ENCODE results near the gene SEMA7A. TPM values are rescaled to one million over a fixed set of nuclear protein-coding genes. Genes with fewer than 3 reads are reported as not detected.

SEMA7A gene
- total and polyA plus RNA-seq, 9 of the 15 experiments (the other 6 are each of a cell fraction or from before 2014, with no cell fraction given): 0.04 to 8.2 (median 5.4) TPM; not detected in 1

- no peak for TF ChIP-seq ZNF318 (IDR thresholded peaks at IDR 0.05; ENCODE audit: borderline replicate concordance in 1 of 2, low read depth in 1 of 2)
- no peak for TF ChIP-seq BCOR (IDR thresholded peaks at IDR 0.05)
- no peak for TF ChIP-seq ARNT (IDR thresholded peaks at IDR 0.05)
- no peak for TF ChIP-seq ZNF511 (CRISPR knock-in tag; IDR thresholded peaks at IDR 0.05)
- TF ChIP-seq BACH1 (tag; IDR thresholded peaks at IDR 0.05): no peak
- no peak for TF ChIP-seq NFE2L1 (tag; IDR thresholded peaks at IDR 0.05; ENCODE audit: borderline replicate concordance, low read depth)
- TF ChIP-seq MCM2 (IDR thresholded peaks at IDR 0.05; ENCODE audit: low read depth): no peak
- TF ChIP-seq E2F6 (IDR thresholded peaks at IDR 0.05; ENCODE audit: borderline replicate concordance in 1 of 2, extremely low read depth in 1 of 2, insufficient read depth in 1 of 2, insufficient read length in 1 of 2, low read depth in 1 of 2, low read length in 1 of 2, poor library complexity in 1 of 2, severe bottlenecking in 1 of 2): no peak
- no peak for TF ChIP-seq ZNF583 (CRISPR knock-in tag; IDR thresholded peaks at IDR 0.05)
- TF ChIP-seq KLF13 (tag; IDR thresholded peaks at IDR 0.05; ENCODE audit: borderline replicate concordance, low read depth): no peak
- no peak for TF ChIP-seq ZBTB34 (CRISPR knock-in tag; IDR thresholded peaks at IDR 0.05)
- TF ChIP-seq LCOR (CRISPR knock-in tag; IDR thresholded peaks at IDR 0.05): no peak
- TF ChIP-seq PRPF4 (IDR thresholded peaks at IDR 0.05; ENCODE audit: insufficient read depth, low read depth, low read length, poor library complexity, severe bottlenecking): no peak
- TF ChIP-seq ZNF395 (CRISPR knock-in tag; IDR thresholded peaks at IDR 0.05): no peak
Observed at GRCh38 chr15:74425630-74426029, 8.1 kb downstream of the SEMA7A start (continued).

Measured in K562 (cell line).